ENCODE results near the gene CERS4. TPM values are rescaled to one million over a fixed set of nuclear protein-coding genes. Genes with fewer than 3 reads are reported as not detected.
"Not testable (repeated sequence)": the region's sequence is repeated elsewhere in the genome, so short reads cannot be mapped to it uniquely, and the experiment has no call there.

Gene CERS4
- total RNA-seq, 1 donor from 2014 or later, result 81.5 TPM

DNA sequence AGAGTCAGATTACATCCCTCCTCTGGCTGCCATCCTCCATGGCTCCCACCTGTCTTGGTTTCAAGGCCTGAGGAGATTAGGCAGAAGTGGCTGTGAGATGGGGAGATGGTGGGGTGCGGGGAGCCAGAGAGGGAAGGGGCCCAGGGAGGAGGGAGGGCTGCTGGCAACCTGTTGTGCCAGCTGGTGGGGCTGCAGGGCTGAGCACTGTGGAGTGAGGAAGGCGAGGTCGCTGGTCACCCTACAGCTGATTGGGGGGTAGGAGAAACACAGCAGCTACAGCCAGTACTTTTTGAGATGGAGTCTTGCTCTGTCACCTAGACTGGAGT, 50.7 kb downstream of the CERS4 start:
- no peak for DNase-seq (ENCODE audit: extremely low spot score in 2 of 2)
- Histone ChIP-seq H3K27me3 (no peaks in the 10 kb centered on the region), H3K27ac (no peak overlapping the region), H3K4me3 (no peak overlapping the region), H3K36me3 (peaks cover 0 to 29% of the 10 kb centered on the region in 2 donors), H3K9me3 (no peaks in the 10 kb centered on the region), H3K4me1 (no peaks in the 10 kb centered on the region)
- intact Hi-C loops (cut with DNase I), result loop anchor here (10.0 kb wide), 1 partner anchor 315 kb away; the partner anchor contains the start of gene TIMM44
- TF ChIP-seq, protein P1, sequence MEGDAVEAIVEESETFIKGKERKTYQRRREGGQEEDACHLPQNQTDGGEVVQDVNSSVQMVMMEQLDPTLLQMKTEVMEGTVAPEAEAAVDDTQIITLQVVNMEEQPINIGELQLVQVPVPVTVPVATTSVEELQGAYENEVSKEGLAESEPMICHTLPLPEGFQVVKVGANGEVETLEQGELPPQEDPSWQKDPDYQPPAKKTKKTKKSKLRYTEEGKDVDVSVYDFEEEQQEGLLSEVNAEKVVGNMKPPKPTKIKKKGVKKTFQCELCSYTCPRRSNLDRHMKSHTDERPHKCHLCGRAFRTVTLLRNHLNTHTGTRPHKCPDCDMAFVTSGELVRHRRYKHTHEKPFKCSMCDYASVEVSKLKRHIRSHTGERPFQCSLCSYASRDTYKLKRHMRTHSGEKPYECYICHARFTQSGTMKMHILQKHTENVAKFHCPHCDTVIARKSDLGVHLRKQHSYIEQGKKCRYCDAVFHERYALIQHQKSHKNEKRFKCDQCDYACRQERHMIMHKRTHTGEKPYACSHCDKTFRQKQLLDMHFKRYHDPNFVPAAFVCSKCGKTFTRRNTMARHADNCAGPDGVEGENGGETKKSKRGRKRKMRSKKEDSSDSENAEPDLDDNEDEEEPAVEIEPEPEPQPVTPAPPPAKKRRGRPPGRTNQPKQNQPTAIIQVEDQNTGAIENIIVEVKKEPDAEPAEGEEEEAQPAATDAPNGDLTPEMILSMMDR (IDR thresholded peaks at IDR 0.05), result no peak
- TF ChIP-seq POLR2A (IDR thresholded peaks at IDR 0.05) (no peak), POLR2AphosphoS5 (IDR thresholded peaks at IDR 0.05; ENCODE audit: insufficient read depth in 1 of 2, low read depth in 1 of 2) (no peak)

DNA sequence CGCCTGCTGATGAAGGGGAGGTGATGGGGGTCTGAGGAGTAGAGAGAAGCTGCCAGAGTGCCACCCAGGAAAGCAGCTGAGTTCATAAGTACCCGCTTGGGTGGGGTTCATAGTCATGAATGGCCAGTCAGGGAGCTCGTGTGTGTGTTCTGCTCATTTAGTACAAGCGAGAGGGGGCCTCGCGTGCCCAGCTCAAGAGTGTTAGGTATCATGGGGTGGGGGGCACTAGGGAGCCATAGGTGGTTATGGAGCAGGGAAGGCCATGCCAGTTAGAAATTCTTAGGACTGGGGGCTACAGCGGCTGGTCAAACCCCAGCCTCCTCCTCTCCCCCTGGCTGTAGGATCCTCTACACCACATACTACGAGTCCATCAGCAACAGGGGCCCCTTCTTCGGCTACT, 52.2 kb downstream of the CERS4 start:
- TF ChIP-seq POLR2AphosphoS5 (IDR thresholded peaks at IDR 0.05; ENCODE audit: insufficient read depth in 1 of 2, low read depth in 1 of 2) (no peak), POLR2A (IDR thresholded peaks at IDR 0.05) (no peak)
- TF ChIP-seq, protein P1 (IDR thresholded peaks at IDR 0.05), result no peak
- no peak overlapping the region for H3K4me3 ChIP-seq
- no peak overlapping the region for H3K27ac ChIP-seq
- peaks cover 0 to 17% of the 10 kb centered on the region in 2 donors for H3K36me3 ChIP-seq
- H3K9me3 ChIP-seq, result no peaks in the 10 kb centered on the region
- no peaks in the 10 kb centered on the region for H3K4me1 ChIP-seq
- intact Hi-C loops (cut with DNase I), result no loop called here
- no peak for DNase-seq (ENCODE audit: extremely low spot score in 2 of 2)
- no peaks in the 10 kb centered on the region for H3K27me3 ChIP-seq

DNA sequence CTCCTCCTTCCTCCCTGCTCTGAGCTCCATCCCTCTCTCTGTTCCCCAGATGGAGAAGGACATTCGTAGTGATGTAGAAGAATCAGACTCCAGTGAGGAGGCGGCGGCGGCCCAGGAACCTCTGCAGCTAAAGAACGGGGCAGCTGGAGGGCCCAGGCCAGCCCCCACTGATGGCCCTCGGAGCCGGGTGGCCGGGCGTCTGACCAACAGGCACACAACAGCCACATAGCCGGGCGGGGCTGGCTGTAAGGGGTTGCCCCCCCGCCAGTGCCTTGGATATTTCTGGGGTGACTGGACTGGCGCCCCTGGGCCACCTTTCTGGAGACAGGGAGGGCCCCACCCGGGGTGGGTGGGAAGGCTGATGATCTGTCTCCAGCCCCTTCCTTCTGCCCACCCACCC, 52.7 kb downstream of the CERS4 start:
- H3K4me1 ChIP-seq, result no peaks in the 10 kb centered on the region
- H3K27me3 ChIP-seq, result no peaks in the 10 kb centered on the region
- no peaks in the 10 kb centered on the region for H3K9me3 ChIP-seq
- DNase-seq (ENCODE audit: extremely low spot score in 2 of 2), result no peak
- H3K36me3 ChIP-seq, result peaks cover 0 to 12% of the 10 kb centered on the region in 2 donors
- no peak overlapping the region for H3K27ac ChIP-seq
- no peak overlapping the region for H3K4me3 ChIP-seq
- TF ChIP-seq POLR2A (IDR thresholded peaks at IDR 0.05) (no peak), POLR2AphosphoS5 (IDR thresholded peaks at IDR 0.05; ENCODE audit: insufficient read depth in 1 of 2, low read depth in 1 of 2) (no peak)
- TF ChIP-seq, protein P1 (IDR thresholded peaks at IDR 0.05), result no peak
- intact Hi-C loops (cut with DNase I), result no loop called here

DNA sequence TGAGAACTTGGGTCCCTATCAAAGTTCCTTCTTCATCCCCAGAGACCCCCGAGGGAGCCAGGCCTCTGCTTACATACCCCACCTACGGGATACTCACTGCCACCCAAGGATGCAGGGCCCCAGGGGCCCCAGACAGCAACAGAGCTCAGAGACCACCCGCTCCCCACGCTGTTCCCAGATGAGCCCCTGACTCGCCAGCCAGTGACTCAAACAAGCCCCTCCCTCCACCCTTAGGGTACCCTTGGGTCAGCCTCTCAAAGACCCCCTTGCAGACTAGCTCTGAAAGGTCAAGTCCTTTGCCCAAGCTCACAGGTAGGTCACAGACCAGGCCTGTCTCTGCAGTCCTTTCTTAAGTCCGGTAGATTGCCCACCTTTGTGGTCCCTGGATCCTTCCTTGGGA, 53.3 kb downstream of the CERS4 start:
- Histone ChIP-seq H3K27ac (no peak overlapping the region), H3K27me3 (no peaks in the 10 kb centered on the region), H3K4me3 (no peak overlapping the region), H3K36me3 (peaks cover 0 to 8% of the 10 kb centered on the region in 2 donors), H3K4me1 (no peaks in the 10 kb centered on the region), H3K9me3 (no peaks in the 10 kb centered on the region)
- intact Hi-C loops (cut with DNase I), result no loop called here
- no peak for TF ChIP-seq POLR2AphosphoS5 (IDR thresholded peaks at IDR 0.05; ENCODE audit: insufficient read depth in 1 of 2, low read depth in 1 of 2)
- TF ChIP-seq, protein P1 (IDR thresholded peaks at IDR 0.05), result no peak
- no peak for TF ChIP-seq POLR2A (IDR thresholded peaks at IDR 0.05)
- DNase-seq (ENCODE audit: extremely low spot score in 2 of 2), result no peak

DNA sequence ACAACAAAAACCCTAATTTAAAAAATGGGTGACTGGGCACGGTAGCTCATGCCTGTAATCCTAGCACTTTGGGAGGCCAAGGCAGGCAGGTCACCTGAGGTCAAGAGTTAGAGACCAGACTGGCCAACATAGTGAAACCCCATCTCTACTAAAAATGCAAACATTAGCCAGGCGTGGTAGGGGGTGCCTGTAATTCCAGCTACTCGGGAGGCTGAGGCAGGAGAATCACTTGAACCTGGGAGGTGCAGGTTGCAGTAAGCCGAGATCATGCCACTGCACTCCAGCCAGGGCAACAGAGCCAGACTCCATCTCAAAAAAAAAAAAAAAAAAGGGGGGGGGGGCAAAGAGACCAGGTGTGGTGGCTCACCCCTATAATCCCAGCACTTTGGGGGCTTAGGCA, 55.1 kb downstream of the CERS4 start:
- H3K27ac ChIP-seq; DNase-seq (ENCODE audit: extremely low spot score in 2 of 2); intact Hi-C loops (cut with DNase I): not testable (repeated sequence)

DNA sequence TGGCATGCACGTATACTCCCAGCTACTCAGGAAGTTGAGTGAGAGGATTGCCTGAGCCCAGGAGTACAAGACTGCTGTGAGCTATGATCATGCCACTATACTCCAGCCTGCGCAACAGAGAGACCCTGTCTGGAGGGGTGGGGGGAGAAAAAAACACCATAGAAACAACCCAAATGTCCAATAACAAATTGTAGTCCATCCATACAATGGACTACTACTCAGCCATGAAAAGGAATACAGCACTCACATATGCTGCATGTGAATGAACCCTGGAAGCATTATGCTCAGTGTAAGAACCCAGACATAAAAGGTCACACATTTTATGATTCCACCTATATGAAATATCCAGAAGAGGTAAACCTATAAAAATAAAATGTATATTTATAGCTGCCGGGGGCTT, 56.7 kb downstream of the CERS4 start:
- Histone ChIP-seq H3K4me3 (no peak overlapping the region), H3K27ac (no peak overlapping the region), H3K36me3 (no peaks in the 10 kb centered on the region), H3K27me3 (no peaks in the 10 kb centered on the region), H3K4me1 (no peaks in the 10 kb centered on the region), H3K9me3 (no peaks in the 10 kb centered on the region)
- TF ChIP-seq POLR2A (IDR thresholded peaks at IDR 0.05) (no peak), POLR2AphosphoS5 (IDR thresholded peaks at IDR 0.05; ENCODE audit: insufficient read depth in 1 of 2, low read depth in 1 of 2) (no peak)
- TF ChIP-seq, protein P1 (IDR thresholded peaks at IDR 0.05), result no peak
- intact Hi-C loops (cut with DNase I), result no loop called here
- no peak for DNase-seq (ENCODE audit: extremely low spot score in 2 of 2)

More for the DNA sequence above, 55.1 kb downstream of the CERS4 start:
- not testable (repeated sequence) for H3K36me3 ChIP-seq, H3K27me3 ChIP-seq, H3K4me1 ChIP-seq, H3K4me3 ChIP-seq, H3K9me3 ChIP-seq

All from vagina (tissue), 2 donors.